Measurements from ENCODE around the gene AMZ1.
A peak's percentile ranks its signal among the peaks of the same experiment; 100 is the strongest.
"Not testable (repeated sequence)": the region's sequence is repeated elsewhere in the genome, so short reads cannot be mapped to it uniquely, and the experiment has no call there.

The AMZ1 gene

DNA sequence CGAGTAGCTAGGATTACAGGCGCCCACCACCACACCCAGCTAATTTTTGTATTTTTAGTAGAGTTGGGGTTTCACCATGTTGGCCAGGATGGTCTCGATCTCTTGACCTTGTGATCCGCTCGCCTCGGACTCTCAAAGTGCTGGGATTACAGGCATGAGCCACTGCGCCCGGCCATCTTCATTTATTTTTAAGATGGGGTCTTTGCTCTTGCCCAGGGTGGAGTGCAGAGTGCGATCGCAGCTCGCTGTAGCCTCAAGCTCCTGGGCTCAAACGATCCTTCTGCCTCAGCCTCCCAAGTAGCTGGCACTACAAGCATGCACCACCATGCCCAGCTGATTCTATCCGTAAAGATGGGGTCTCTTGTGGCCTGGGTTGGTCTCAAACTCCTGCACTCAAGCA lies 39.2 kb downstream of the AMZ1 start:
- not testable (repeated sequence) for H3K4me3 ChIP-seq (ENCODE audit: low read length); H3K9me3 ChIP-seq (replicated peaks; ENCODE audit: low read length); H3K4me2 ChIP-seq (ENCODE audit: low read length); H3K27me3 ChIP-seq (ENCODE audit: control insufficient read depth, insufficient read depth, low read length); H3K9ac ChIP-seq (ENCODE audit: low read depth, low read length)
- H3K4me1 ChIP-seq (ENCODE audit: control insufficient read depth, insufficient read depth, low read length) = peaks cover 26% of the 10 kb centered on the region
- H3K36me3 ChIP-seq (ENCODE audit: insufficient read depth, low read length) = peaks cover 30% of the 10 kb centered on the region

DNA sequence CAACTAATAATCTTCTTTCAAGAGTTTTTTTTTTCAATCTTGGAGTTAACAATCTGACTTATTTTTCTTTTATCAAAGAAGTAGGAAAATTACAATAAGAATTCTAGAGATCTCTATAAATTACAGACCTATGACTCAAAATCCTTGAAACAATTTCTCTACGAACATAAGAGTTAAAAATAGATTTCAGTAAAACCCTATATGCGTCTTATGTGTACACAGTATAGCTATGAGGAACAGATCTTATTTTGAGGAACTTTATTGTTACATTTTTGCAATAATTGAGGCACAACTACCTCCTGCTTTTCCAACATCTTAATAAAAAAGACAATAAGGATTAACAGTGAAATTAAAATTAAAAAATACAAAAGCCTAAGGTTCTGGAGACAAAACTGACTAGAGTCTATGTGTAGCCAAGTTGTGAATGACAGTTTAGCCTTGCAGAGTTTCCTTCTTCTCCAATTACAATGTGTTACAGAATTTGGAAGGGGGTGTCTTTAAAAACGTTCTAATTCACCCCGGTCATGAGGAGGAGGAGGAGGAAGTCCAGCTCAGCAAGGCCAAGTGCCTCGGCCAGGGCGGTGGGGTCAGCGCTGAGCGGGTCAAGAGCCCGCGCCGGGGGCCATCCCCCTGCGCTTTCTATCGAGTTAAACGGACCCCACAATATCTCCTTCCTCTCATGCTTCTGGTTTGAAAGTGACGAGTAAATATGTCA lies 40.5 kb downstream of the AMZ1 start:
- Histone ChIP-seq H3K9ac (ENCODE audit: low read depth, low read length) (peak overlapping the region; percentile 35), H3K4me2 (ENCODE audit: low read length) (no peak overlapping the region), H3K27me3 (ENCODE audit: control insufficient read depth, insufficient read depth, low read length) (no peaks in the 10 kb centered on the region), H3K4me3 (ENCODE audit: low read length) (no peak overlapping the region), H3K4me1 (ENCODE audit: control insufficient read depth, insufficient read depth, low read length) (peaks cover 33% of the 10 kb centered on the region), H3K36me3 (ENCODE audit: insufficient read depth, low read length) (peaks cover 30% of the 10 kb centered on the region), H3K9me3 (replicated peaks; ENCODE audit: low read length) (no peaks in the 10 kb centered on the region)

DNA sequence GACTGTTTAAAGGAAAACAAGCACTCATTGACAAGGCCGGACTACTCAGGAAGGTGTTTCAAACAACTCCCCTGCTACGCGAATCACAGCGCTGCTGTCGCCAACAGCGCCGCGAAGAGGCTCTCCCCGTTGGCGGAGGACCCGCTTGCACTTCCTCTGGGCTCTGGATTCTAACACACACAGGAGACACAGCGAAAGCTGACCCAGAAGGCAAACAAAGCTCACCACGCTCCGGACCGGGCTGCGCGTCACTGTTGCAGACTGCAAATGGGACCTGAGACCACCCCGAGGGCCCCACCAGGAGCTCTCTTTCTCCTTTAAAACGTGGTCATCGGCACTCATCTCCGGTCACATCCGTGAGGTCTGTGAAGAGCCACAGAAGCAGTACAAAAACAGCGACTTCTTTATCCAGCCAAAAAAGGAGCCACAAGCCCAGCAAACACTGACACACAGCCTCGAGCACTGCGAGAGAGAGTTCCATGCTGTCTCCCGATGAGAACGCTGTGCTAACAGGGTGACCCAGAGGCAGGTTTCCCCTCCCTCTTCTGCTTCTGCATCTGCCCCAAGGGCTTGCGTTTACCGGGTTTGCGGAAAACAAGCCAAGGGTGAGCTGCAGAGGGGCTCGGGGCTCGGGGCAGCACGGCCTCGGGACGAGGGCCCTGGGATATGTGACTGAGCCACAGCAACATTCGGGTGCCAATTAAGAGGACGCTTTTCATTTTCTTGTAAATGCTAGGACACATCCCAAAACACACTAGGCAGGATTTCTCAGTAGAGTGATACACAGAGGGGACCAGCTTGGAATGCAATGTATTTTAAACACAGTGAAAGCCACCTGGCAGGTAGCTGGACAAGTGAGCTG lies 41.3 kb downstream of the AMZ1 start:
- Histone ChIP-seq H3K9ac (ENCODE audit: low read depth, low read length) (peak overlapping the region; percentile 36), H3K4me3 (ENCODE audit: low read length) (no peak overlapping the region), H3K27me3 (ENCODE audit: control insufficient read depth, insufficient read depth, low read length) (no peaks in the 10 kb centered on the region), H3K4me1 (ENCODE audit: control insufficient read depth, insufficient read depth, low read length) (peaks cover 36% of the 10 kb centered on the region), H3K36me3 (ENCODE audit: insufficient read depth, low read length) (peaks cover 30% of the 10 kb centered on the region), H3K9me3 (replicated peaks; ENCODE audit: low read length) (no peaks in the 10 kb centered on the region), H3K4me2 (ENCODE audit: low read length) (peak overlapping the region; percentile 35)

DNA sequence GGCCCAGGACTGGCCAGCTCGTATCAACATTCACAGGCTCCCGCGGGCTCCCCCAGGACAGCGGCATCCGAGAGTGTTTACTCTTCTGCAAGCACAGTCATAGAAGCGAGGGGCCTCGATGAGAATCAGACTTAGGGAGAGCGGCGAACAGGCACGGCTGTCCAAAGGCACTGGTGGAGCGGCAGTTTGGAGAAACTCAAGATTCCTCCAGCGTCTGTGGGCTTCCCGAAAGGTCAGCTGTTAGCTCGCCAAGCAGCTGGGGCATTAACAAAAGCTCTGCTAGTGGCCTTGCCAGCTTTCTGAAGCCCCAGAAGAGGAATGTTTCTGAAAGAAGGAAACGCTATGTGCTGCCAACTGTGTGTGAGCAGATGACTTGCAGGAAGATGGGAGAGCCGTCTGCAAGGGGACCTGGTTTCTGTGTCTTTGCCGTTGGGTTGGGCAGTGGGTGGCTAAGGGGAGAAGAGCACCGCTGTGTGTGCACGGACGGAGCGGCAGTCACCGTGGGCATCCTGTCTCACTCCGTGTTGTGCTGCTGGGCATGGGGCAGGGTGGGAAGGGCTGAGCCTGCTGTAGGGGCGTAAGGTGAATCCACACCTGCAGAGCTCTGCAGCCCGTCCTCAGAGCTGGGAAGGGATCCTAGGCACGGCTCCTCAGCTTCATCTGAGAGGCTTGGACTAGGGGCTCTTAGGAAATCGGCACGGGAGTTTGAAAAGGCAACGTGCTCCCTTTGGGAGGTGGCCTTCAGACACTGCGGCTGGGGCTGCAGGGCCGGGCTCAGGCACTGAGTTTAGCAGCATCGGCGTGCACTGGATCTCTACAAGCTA lies 42.1 kb downstream of the AMZ1 start:
- no peak overlapping the region for H3K4me3 ChIP-seq (ENCODE audit: low read length)
- peaks cover 41% of the 10 kb centered on the region for H3K4me1 ChIP-seq (ENCODE audit: control insufficient read depth, insufficient read depth, low read length)
- H3K9me3 ChIP-seq (replicated peaks; ENCODE audit: low read length) = no peaks in the 10 kb centered on the region
- peaks cover 30% of the 10 kb centered on the region for H3K36me3 ChIP-seq (ENCODE audit: insufficient read depth, low read length)
- peak overlapping the region; percentile 36 for H3K9ac ChIP-seq (ENCODE audit: low read depth, low read length)
- peak overlapping the region; percentile 35 for H3K4me2 ChIP-seq (ENCODE audit: low read length)
- H3K27me3 ChIP-seq (ENCODE audit: control insufficient read depth, insufficient read depth, low read length) = no peaks in the 10 kb centered on the region

DNA sequence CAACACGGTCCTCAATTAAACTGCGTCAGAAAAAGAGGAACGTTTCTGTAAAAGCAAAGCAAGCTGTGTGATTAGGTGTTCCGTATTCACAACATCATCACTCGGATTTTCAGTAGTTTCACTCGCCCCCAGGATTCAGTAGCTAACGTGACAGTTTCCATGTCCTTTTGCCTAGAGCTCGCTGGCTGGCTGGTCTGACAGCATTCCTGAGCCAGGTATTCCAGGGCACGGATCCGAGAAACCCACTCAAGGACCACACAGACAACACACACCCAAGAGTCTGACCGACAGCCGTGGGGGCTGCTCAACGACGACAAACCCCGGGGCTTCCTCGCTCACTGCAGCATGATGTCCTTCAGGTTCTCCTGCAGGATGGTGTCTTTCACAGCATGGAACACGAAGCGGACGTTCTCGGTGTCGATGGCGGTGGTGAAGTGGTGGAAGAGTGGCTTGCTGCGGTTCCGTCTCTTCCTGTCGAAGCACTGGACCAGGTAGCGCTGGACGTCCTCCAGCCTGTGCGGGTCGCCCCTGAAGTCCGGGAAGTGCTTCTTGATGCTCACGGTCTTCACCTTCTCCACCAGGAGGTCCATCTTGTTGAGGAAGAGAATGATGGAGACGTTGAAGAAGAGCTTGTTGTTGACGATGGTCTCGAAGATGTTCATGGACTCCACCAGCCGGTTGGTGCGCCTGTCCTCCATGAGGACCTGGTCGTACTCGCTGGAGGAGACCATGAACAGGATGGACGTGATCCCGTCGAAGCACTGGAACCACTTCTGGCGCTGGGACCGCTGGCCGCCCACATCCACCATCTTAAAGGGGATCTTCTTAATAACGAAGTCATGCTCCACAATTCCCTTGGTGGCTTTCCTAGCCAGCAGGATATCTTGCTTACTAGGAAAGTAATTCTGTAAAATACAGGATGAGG lies 43.1 kb downstream of the AMZ1 start:
- H3K9ac ChIP-seq (ENCODE audit: low read depth, low read length) = no peak overlapping the region
- H3K4me3 ChIP-seq (ENCODE audit: low read length) = no peak overlapping the region
- peaks cover 47% of the 10 kb centered on the region for H3K4me1 ChIP-seq (ENCODE audit: control insufficient read depth, insufficient read depth, low read length)
- H3K9me3 ChIP-seq (replicated peaks; ENCODE audit: low read length) = no peaks in the 10 kb centered on the region
- H3K4me2 ChIP-seq (ENCODE audit: low read length) = no peak overlapping the region
- no peaks in the 10 kb centered on the region for H3K27me3 ChIP-seq (ENCODE audit: control insufficient read depth, insufficient read depth, low read length)
- peaks cover 27% of the 10 kb centered on the region for H3K36me3 ChIP-seq (ENCODE audit: insufficient read depth, low read length)

DNA sequence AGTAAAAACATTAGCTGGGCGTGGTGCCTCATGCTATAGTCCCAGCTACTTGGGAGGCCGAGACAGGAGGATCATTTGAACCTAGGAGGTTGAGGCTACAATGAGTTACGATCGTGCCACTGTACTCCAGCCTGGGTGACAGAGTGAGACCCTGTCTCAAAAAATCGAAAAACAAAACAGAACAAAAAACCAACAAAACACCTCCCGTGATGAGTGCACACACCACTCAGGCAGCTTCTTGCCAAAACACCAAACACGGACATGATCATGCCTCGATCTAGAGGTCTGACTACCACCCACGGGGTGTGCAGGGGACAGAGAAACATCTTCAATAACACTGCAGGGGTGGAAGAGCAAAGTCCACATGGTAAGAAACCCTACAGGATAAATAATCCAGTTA lies 44.4 kb downstream of the AMZ1 start:
- no peak overlapping the region for H3K9ac ChIP-seq (ENCODE audit: low read depth, low read length)
- no peak overlapping the region for H3K4me2 ChIP-seq (ENCODE audit: low read length)
- peaks cover 47% of the 10 kb centered on the region for H3K4me1 ChIP-seq (ENCODE audit: control insufficient read depth, insufficient read depth, low read length)
- no peak overlapping the region for H3K4me3 ChIP-seq (ENCODE audit: low read length)
- H3K27me3 ChIP-seq (ENCODE audit: control insufficient read depth, insufficient read depth, low read length) = no peaks in the 10 kb centered on the region
- peaks cover 23% of the 10 kb centered on the region for H3K36me3 ChIP-seq (ENCODE audit: insufficient read depth, low read length)
- H3K9me3 ChIP-seq (replicated peaks; ENCODE audit: low read length) = no peaks in the 10 kb centered on the region

DNA sequence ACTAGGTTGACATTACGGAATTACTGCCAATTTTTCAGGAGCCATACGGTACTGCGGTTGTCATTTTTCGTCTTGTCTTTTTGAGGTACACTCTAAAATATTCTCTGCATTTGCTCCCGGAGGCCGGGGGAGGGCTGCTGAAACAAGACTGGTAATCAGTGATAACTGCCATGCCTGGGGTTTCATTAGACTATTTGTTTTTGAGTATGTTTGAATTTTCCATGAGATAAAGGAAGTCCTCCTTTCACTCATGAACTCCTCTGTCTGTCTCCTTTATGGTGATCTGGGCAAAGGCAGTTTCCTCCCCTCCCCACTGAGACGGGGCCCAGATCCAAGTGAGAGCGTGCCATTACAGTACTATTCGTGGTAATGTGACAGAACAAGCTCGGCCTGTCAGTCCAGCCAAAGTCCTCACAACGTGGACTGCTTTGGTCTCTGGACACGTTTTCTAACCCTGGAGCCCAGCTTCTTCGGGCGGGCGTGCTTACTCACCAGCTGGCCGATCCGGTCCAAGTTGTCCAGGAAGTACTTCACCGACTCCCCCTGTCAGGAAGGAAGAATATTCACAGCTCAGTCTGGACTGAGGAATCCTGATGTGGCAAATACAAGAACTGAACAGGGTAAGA lies 45.1 kb downstream of the AMZ1 start:
- Histone ChIP-seq H3K9ac (ENCODE audit: low read depth, low read length) (no peak overlapping the region), H3K4me2 (ENCODE audit: low read length) (no peak overlapping the region), H3K9me3 (replicated peaks; ENCODE audit: low read length) (no peaks in the 10 kb centered on the region), H3K4me1 (ENCODE audit: control insufficient read depth, insufficient read depth, low read length) (peaks cover 45% of the 10 kb centered on the region), H3K4me3 (ENCODE audit: low read length) (no peak overlapping the region), H3K36me3 (ENCODE audit: insufficient read depth, low read length) (peaks cover 23% of the 10 kb centered on the region), H3K27me3 (ENCODE audit: control insufficient read depth, insufficient read depth, low read length) (no peaks in the 10 kb centered on the region)

DNA sequence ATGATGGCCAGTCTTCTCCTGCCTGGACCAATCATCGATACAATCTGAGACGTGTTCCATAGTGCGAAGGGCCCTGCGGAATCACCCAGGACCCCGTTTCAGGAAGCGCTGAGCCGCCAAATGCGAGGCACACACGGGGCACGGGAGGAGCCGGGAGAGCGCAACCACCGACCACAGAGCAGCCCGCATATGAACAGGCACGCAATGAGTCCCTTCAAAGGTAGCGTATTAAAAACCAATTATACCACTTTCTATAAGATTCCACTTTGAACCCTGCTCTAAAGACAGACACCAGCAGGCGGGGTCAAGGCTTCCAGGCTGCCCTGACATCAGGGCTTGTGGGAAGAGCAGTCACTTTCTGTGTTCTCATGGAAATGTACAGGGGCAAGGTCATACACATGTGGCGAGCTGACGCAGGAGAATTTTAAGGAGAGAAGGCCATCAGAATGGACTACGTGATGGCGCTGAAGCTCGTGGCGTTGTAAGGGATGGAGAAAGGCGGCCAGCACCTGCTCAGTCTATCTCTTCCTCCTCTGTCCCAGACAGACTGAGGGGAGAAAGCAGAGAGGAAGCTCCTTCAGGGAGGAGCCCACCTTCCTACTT lies 46.2 kb downstream of the AMZ1 start:
- Histone ChIP-seq H3K27me3 (ENCODE audit: control insufficient read depth, insufficient read depth, low read length) (no peaks in the 10 kb centered on the region), H3K36me3 (ENCODE audit: insufficient read depth, low read length) (peaks cover 21% of the 10 kb centered on the region), H3K9ac (ENCODE audit: low read depth, low read length) (no peak overlapping the region), H3K9me3 (replicated peaks; ENCODE audit: low read length) (no peaks in the 10 kb centered on the region), H3K4me1 (ENCODE audit: control insufficient read depth, insufficient read depth, low read length) (peaks cover 34% of the 10 kb centered on the region), H3K4me3 (ENCODE audit: low read length) (no peak overlapping the region), H3K4me2 (ENCODE audit: low read length) (no peak overlapping the region)

DNA sequence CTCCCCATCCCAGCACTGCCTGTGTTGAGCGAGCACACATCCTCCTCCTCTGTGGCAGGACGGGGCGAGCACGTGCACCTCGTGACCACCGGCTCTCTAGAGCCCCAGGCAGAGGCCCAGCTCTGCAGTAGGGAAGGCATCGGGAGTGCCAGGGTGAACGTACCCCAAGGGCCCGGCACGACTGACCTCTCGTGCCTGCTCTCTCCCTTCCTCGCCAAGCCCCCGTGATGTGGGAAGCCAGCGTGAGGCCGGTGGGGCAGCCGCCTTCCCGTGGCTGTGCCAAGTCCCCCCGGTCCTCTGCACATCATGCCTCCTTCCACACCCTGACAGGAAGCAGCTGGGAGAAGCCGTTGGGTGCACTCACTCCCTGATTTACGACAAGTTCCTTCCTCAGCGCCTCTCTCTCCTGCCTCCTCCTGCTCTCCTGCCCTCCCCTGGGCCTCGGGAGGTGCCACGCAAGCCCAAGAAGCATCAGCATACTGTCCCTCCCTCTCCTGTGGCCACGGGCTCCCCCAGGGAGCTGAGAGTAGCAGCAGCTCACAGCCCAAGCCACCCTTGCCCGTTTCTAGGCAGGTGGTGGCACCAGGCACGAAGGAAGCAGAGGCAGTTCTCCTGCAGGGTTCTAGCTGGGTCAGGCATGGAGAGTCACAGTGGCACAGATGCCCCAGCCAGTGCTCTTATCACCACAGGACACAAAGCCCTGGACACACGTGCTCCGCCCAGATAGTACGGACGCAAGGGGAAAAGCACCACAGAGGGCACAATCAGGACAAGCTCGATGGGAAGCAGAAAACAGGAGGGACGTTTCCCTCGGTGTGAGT lies 47.0 kb downstream of the AMZ1 start:
- Histone ChIP-seq H3K9me3 (replicated peaks; ENCODE audit: low read length) (no peaks in the 10 kb centered on the region), H3K4me3 (ENCODE audit: low read length) (no peak overlapping the region), H3K27me3 (ENCODE audit: control insufficient read depth, insufficient read depth, low read length) (no peaks in the 10 kb centered on the region), H3K4me1 (ENCODE audit: control insufficient read depth, insufficient read depth, low read length) (peaks cover 26% of the 10 kb centered on the region), H3K36me3 (ENCODE audit: insufficient read depth, low read length) (peaks cover 15% of the 10 kb centered on the region), H3K9ac (ENCODE audit: low read depth, low read length) (peak overlapping the region; percentile 5), H3K4me2 (ENCODE audit: low read length) (no peak overlapping the region)
